HG02571 (cell line): ENCODE measurements around the gene EIF5B.
"Not testable (repeated sequence)": the region's sequence is repeated elsewhere in the genome, so short reads cannot be mapped to it uniquely, and the experiment has no call there.

Experiments used
- ATAC-seq: cut with Tn5 transposase; IDR thresholded peaks from one replicate; pipeline ENCODE4 v1.9.1; 2021; ENCODE audit warnings: mild to moderate bottlenecking, moderate library complexity; ENCODE audit not compliant: unreplicated experiment

Gene EIF5B, protein sequence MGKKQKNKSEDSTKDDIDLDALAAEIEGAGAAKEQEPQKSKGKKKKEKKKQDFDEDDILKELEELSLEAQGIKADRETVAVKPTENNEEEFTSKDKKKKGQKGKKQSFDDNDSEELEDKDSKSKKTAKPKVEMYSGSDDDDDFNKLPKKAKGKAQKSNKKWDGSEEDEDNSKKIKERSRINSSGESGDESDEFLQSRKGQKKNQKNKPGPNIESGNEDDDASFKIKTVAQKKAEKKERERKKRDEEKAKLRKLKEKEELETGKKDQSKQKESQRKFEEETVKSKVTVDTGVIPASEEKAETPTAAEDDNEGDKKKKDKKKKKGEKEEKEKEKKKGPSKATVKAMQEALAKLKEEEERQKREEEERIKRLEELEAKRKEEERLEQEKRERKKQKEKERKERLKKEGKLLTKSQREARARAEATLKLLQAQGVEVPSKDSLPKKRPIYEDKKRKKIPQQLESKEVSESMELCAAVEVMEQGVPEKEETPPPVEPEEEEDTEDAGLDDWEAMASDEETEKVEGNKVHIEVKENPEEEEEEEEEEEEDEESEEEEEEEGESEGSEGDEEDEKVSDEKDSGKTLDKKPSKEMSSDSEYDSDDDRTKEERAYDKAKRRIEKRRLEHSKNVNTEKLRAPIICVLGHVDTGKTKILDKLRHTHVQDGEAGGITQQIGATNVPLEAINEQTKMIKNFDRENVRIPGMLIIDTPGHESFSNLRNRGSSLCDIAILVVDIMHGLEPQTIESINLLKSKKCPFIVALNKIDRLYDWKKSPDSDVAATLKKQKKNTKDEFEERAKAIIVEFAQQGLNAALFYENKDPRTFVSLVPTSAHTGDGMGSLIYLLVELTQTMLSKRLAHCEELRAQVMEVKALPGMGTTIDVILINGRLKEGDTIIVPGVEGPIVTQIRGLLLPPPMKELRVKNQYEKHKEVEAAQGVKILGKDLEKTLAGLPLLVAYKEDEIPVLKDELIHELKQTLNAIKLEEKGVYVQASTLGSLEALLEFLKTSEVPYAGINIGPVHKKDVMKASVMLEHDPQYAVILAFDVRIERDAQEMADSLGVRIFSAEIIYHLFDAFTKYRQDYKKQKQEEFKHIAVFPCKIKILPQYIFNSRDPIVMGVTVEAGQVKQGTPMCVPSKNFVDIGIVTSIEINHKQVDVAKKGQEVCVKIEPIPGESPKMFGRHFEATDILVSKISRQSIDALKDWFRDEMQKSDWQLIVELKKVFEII

GRCh38 chr2:99337113-99338028 lies at the start of gene EIF5B:
TSS of gene EIF5B (plus strand) at chr2:99337389. CDS start at chr2:99337555, 166 bp downstream.
- ATAC-seq, result peak; percentile 62

DNA sequence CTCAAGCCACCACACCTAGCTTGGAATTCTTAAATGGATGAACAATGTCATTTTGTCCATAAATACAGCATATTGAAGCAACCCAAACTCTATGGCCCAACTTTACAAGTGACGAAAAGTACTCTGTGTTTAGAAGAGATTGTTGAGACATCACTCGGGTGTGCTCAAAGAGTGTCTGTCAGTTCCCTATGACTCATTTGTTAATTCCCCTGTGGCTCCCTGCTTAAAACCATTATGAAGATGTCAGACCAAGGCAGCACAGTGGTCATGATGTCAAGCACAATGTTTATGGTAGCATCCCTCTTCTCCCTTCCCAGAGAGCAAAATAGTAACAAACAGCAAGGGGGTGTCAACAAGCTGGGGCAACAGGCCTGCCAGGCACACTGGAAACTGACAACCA lies 39.2 kb upstream of the EIF5B start:
- ATAC-seq, result no peak

DNA sequence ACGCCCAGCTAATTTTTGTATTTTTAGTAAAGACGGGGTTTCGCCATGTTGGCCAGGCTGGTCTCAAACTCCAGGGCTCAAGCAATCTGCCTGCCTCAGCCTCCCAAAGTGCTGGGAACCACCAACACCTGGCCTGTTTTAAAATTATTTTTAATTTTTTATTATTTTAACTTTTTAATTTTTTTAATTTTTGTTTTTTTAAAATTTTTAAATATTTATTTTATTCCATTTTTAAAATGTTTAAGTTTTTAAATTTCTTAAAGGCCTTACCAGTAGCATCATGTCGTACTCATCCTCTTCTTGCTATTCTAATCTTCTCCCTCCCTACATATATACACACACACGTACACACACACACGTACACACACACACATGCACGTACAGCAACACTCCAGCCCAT lies 37.6 kb upstream of the EIF5B start:
- no peak for ATAC-seq

DNA sequence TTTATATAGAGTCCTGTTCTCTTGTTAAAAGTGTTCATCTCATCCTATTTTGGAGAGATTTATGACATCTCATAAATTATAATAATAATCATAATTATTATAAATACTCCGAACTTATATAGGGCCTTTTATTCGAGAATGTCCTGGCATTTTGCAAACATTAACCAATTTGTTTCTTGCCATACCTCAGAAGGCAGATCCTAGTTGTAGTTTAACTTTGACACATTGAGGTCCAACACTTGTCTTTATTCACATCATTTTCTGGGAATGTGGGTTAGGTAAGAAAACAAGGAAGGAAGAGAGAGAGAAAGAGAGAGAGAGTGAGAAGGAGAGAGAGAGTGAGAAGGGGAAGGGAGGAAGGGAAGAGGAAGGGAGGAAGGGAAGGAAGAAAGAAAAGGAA lies 36.1 kb upstream of the EIF5B start, which contains the start of gene LYG1:
Gene LYG1, minus strand, starts transcription at position 101 of the 400 bp plus-strand sequence. CDS start 5,527 bp downstream, outside the sequence.
- not testable (repeated sequence) for ATAC-seq

DNA sequence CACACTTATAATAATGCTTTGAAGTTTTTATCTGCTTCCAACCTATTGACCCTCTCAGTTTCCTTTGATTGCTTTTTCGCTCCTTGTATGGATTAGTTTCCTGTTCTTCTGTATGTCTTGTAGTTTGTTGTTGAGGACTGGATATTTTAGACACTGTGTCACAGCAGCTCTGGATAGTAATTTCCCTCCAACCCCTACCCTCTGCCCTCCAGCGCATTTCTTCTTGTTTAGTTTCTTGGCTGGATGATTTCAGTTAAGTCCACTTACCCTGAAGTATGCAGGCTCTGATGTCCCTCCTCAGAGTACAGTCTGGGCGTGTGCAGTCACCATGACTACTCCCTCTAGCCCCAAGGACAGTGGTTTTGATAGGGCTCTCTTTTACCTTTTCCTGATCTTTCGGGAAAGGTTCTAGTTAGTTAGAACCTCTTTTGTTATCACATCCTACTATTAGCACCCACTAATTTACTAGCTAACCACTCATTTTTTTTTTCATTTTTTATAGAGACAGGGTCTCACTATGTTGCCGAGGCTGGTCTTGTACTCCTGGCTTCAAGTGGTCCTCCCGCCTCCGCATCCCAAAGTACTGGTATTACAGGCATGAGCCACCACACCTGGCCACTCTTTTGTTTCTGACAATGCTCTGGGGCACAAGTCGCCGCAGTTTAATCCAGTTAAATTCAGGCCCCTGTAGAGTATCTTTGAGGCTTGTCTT lies 19.9 kb upstream of the EIF5B start:
- ATAC-seq, result no peak

DNA sequence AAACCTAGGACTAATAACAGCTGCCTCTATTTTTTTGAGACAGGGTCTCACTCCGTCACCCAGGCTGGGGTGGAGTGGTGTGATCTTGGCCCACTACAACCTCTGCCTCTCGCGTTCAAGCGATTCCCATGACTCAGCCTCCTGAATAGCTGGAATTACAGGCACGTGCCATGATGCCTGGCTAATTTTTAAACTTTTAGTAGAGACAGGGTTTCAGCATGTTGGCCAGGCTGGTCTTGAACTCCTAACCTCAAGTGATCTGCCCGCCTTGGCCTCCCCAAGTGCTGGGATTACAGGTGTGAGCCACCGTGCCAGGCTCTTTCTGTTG lies 19.4 kb upstream of the EIF5B start:
- ATAC-seq, result not testable (repeated sequence)

- no peak for ATAC-seq
These were observed 11.8 kb upstream of the EIF5B start for GRCh38 chr2:99325384-99325783.

DNA sequence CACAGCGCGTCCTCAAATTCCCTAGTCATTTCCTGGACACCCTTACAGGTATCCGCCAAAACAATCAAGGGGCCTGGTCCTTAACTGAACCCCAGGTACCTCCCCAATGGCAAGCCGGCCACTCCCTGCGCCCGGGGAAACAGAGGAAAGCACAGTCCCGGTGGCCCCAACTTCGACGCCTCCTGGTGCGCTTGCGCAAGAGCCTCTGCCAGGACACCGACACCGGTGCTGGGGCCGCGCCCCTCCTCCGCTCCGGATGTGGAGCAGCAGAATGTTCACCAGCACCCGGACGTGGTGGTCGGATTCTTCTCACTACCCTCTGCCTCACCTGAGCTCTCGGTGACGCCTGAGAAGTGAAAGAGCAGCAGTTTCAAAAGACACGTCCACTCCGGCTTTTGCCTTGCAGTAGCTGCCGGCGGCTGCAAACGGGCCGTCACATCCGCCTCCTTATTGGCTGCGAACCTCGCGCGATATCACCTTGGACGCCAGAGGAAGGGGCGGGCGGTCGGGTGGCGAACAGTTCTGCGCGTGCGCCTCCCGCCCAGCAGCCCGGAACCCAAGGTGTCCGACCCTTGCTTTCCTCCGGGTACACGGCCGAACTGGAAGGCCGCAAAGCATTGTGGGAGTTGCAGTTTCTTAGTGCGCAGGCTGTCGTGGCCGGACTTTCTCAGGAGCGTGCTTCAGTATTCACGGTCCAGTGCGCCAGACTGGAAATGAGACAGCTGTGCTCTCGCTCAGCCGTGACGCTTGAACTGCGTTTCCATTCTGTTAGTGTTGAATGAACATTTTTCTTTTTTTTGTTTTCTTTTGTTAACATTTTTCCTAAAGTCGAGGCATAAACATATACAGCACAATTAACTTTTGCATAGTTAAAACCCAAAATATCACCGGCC lies 1.0 kb upstream of the EIF5B start, which contains the start of gene TXNDC9:
Gene TXNDC9, minus strand, starts transcription at position 423 of the 893 bp plus-strand sequence. CDS start 3,123 bp downstream, outside the sequence.
- ATAC-seq, result peak; percentile 70

DNA sequence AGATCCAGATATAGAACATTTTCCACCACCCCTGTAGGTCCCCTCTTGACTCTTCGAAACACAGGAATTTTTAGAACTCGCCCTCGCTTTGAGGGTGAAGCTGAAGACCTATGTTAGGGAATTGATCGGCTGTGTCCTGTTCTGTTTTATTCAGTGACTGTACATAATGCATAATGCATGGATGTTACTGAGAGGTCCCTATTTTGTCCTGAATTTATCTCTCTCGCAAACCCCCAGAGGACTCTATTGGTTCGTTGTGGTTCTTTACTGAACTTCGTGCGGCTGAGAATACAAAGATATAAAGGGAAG lies 431 bp upstream of the EIF5B start:
- ATAC-seq, result peak; percentile 6

- ATAC-seq, result peak; percentile 0
These were observed 918 bp downstream of the EIF5B start for GRCh38 chr2:99338029-99338585.

DNA sequence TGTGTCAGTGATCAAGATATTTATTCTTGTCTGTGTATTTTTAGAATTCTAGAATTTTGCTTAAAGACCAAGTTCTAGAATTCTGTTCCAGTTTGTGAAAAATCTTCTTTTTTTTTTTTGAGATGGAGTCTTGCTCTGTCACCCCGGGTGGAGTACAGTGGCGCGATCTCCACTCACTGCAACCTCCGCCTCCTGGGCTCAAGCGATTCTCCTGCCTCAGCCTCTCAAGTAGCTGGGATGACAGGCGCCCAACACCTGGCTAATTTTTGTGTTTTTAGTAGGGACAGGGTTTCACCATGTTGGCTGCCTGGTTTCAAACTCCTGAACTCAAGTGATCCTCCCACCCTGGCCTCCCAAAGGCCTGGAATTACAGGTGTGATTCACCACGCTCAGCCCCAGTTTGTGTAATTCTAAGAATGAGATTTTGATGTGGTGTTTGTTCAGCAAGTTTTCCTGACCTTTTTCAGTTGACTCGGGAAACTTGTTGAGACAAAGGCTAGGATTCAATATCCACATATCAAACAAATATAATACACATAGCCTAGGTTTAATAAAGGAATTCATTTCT lies 3.6 kb downstream of the EIF5B start:
- ATAC-seq, result no peak

DNA sequence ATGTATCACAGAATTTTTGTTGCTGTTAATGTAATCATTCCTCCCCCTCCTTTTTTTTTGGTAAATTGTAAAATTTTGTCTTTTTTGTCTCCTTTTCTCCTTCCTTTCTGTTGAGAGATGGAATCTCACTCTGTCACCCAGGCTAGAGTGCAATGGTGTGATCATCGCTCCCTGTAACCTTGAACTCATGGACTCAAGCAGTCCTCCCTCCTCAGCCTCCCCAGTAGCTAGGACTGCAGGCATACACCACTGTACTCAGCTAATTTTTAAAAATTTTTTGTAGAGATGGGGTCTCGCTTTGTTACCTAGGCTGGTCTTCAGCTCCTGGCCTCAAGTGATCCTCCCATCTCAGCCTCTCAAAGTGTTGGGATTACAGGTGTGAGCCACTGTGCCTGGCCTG lies 5.3 kb downstream of the EIF5B start:
- ATAC-seq, result no peak

- ATAC-seq, result not testable (repeated sequence)
These were observed 8.3 kb downstream of the EIF5B start for GRCh38 chr2:99345446-99345845.

- no peak for ATAC-seq
These were observed 9.0 kb downstream of the EIF5B start for GRCh38 chr2:99346218-99346617.

DNA sequence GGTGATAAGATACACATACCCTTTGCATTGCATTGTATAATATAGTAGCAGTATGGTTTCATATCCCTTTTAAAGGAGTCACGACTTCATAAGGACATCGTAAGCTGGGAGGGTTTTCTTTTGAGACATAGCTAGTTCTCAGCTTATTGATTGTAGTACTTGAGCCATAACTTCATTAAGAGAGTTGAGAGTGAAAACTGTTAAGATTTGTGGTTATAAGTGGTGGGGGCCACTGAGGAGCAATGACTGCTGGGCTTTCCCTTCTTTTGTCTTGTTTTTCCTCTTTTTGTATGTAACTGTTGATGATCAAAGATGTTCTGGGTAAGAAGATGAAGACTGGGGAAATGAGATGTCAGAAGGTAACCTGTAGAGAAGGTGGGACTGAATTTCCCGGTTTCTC lies 11.0 kb downstream of the EIF5B start:
- ATAC-seq, result no peak

- ATAC-seq, result no peak
These were observed 13.0 kb downstream of the EIF5B start for GRCh38 chr2:99350194-99350593.

DNA sequence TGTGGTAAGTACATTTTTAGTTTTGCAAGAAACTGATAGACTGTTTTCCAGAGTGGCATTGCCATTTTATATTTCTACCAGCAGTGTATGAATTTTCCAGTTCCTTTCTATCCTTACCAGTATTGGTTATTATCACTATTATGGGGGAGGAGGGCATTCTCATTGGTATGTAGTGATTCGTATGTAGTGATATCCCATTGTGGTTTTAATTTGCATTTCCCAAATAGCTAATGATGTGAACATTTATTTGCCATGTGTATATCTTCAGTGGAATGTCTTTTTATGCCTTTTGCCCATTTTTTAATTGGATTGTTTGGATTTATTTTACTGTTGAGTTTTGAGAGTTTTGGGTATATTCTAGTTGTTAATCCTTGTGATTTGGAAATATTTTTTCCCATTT lies 16.9 kb downstream of the EIF5B start:
- no peak for ATAC-seq

DNA sequence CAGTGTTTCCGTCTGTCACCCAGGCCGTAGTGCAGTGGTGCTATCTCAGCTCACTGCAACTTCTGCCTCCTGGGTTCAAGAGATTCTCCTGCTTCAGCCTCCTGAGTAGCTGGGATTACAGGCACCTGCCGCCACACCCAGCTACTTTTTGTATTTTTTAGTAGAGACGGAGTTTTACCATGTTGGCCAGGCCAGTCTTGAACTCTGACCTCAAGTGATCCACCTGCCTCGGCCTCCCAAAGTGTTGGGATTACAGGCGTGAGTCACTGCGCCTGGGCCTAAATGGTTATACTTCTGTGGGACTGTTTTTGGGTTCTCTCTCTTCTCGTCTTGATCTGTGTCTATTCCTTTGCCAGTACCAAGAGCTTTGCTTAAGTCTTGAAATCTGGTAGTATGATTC lies 17.6 kb downstream of the EIF5B start:
- not testable (repeated sequence) for ATAC-seq
